ENCODE results near the gene P2RY13. TPM values are rescaled to one million over a fixed set of nuclear protein-coding genes. Genes with fewer than 3 reads are reported as not detected.

The P2RY13 gene
- total RNA-seq, 4 donors from 2014 or later: 0.34 to 1.2 (median 0.58) TPM

GRCh38 chr3:151315136-151315535 lies 14.2 kb downstream of the P2RY13 start:
- 53 to 56% methylated on average over 2 of the region's 2 CpGs for WGBS, 2 donors
- intact Hi-C loops (cut with DNase I; ENCODE audit: low total_unique reads): no loop called here
- no peak overlapping the region for H3K4me3 ChIP-seq (ENCODE audit: low read depth, poor library complexity, severe bottlenecking)
- DNase-seq (ENCODE audit: low spot score in 2 of 2): no peak
- TF ChIP-seq POLR2A (IDR thresholded peaks at IDR 0.05): no peak

- 90 to 96% methylated on average over 5 of the region's 5 CpGs for WGBS, 2 donors
- intact Hi-C loops (cut with DNase I; ENCODE audit: low total_unique reads): no loop called here
- H3K4me3 ChIP-seq (ENCODE audit: low read depth, poor library complexity, severe bottlenecking): no peak overlapping the region
- TF ChIP-seq CTCF (IDR thresholded peaks at IDR 0.05) (no peak), POLR2A (IDR thresholded peaks at IDR 0.05) (no peak)
- no peak for DNase-seq (ENCODE audit: low spot score in 2 of 2)
Observed at GRCh38 chr3:151314593-151314992, 14.8 kb downstream of the P2RY13 start.

DNA sequence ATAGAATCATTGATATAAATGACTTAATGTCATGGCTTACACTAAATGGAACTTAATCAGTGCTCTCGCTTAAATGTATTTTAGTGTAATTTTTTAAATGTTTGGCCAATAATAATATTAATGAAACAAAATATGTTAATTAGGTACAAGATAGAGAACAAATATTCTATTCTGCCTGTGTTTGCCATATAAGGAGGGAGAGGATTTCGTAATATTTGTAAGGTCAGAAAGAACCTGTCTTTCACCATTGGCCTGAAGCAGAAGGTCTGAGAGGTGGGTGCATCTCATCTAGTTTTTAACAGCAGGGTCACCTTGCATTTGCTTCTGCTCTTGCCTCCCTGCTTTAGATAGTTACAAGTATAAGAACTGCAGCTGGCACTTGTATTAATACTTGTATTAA lies 15.2 kb downstream of the P2RY13 start:
- TF ChIP-seq CTCF (IDR thresholded peaks at IDR 0.05): no peak
- no peak for TF ChIP-seq POLR2A (IDR thresholded peaks at IDR 0.05)
- WGBS, 2 donors: 89 to 91% methylated on average over 2 of the region's 2 CpGs
- no peak overlapping the region for H3K4me3 ChIP-seq (ENCODE audit: low read depth, poor library complexity, severe bottlenecking)
- DNase-seq (ENCODE audit: low spot score in 2 of 2): no peak
- intact Hi-C loops (cut with DNase I; ENCODE audit: low total_unique reads): no loop called here

DNA sequence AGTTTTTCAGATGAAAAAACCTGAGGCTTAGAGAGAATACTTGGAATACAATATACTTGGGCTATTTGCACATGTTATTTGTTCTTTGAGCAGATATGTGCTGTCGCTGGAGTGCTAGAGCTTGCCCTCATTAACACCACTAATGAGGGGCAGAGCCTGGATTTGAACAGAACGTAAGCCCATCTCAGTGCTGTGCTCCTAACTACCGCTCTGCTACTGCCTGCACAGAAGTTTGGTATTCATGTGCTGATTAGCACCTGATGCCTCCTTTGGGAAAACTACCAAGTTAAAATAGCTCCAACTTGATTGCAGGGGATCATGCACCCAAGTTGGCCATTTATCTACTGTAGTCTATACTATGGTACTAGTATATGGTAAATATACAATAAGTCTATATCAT lies 16.4 kb downstream of the P2RY13 start:
- H3K4me3 ChIP-seq (ENCODE audit: low read depth, poor library complexity, severe bottlenecking): no peak overlapping the region
- 72 to 84% methylated on average over 3 of the region's 3 CpGs for WGBS, 2 donors
- TF ChIP-seq POLR2A (IDR thresholded peaks at IDR 0.05): no peak
- no peak for TF ChIP-seq CTCF (IDR thresholded peaks at IDR 0.05)
- intact Hi-C loops (cut with DNase I; ENCODE audit: low total_unique reads): no loop called here
- DNase-seq (ENCODE audit: low spot score in 2 of 2): no peak

- no peak for TF ChIP-seq CTCF (IDR thresholded peaks at IDR 0.05)
- TF ChIP-seq POLR2A (IDR thresholded peaks at IDR 0.05): no peak
- intact Hi-C loops (cut with DNase I; ENCODE audit: low total_unique reads): no loop called here
- WGBS, 2 donors: 87 to 93% methylated on average over 2 of the region's 2 CpGs
- DNase-seq (ENCODE audit: low spot score in 2 of 2): no peak
- H3K4me3 ChIP-seq (ENCODE audit: low read depth, poor library complexity, severe bottlenecking): no peak overlapping the region
Observed at GRCh38 chr3:151309566-151309965, 19.8 kb downstream of the P2RY13 start.

- no peak for DNase-seq (ENCODE audit: low spot score in 2 of 2)
- TF ChIP-seq POLR2A (IDR thresholded peaks at IDR 0.05) (no peak), CTCF (IDR thresholded peaks at IDR 0.05) (no peak)
- no peak overlapping the region for H3K4me3 ChIP-seq (ENCODE audit: low read depth, poor library complexity, severe bottlenecking)
- WGBS, 2 donors: 71 to 76% methylated on average over 1 of the region's 1 CpG
- intact Hi-C loops (cut with DNase I; ENCODE audit: low total_unique reads): no loop called here
Observed at GRCh38 chr3:151307583-151308488, 21.5 kb downstream of the P2RY13 start.

All from lower leg skin (tissue), 4 donors.